ENCODE results near the gene ATP5MC2.
"Not testable (repeated sequence)": the region's sequence is repeated elsewhere in the genome, so short reads cannot be mapped to it uniquely, and the experiment has no call there.

ATP5MC2 gene

GRCh38 chr12:53644133-53644532 lies 31.8 kb downstream of the ATP5MC2 start:
- no peak for DNase-seq

GRCh38 chr12:53643232-53643979 lies 32.5 kb downstream of the ATP5MC2 start:
- no peak for DNase-seq

- DNase-seq = no peak
Measured at GRCh38 chr12:53638057-53638456, 37.8 kb downstream of the ATP5MC2 start.

GRCh38 chr12:53636641-53637040 lies 39.2 kb downstream of the ATP5MC2 start:
- no peak for DNase-seq

- not testable (repeated sequence) for DNase-seq
Measured at GRCh38 chr12:53635708-53636107, 40.2 kb downstream of the ATP5MC2 start.

- no peak for DNase-seq
Measured at GRCh38 chr12:53631721-53632120, 44.2 kb downstream of the ATP5MC2 start.

GRCh38 chr12:53627919-53628318 lies 48.0 kb downstream of the ATP5MC2 start:
- DNase-seq = no peak

- DNase-seq = no peak
Measured at GRCh38 chr12:53626702-53627169, 49.1 kb downstream of the ATP5MC2 start.

- DNase-seq = peak; percentile 99
Measured at GRCh38 chr12:53625946-53626701, 49.8 kb downstream of the ATP5MC2 start, which contains the start of gene ATF7. TSS of gene ATF7 (minus strand) at chr12:53626382. CDS start at chr12:53601000, 25,382 bp downstream.

GRCh38 chr12:53625373-53625945 lies 50.4 kb downstream of the ATP5MC2 start:
- no peak for DNase-seq

- DNase-seq = no peak
Measured at GRCh38 chr12:53624956-53625355, 50.9 kb downstream of the ATP5MC2 start.

- no peak for DNase-seq
Measured at GRCh38 chr12:53624458-53624857, 51.4 kb downstream of the ATP5MC2 start.

GRCh38 chr12:53623548-53624385 lies 52.1 kb downstream of the ATP5MC2 start:
- no peak for DNase-seq

GRCh38 chr12:53622724-53623123 lies 53.2 kb downstream of the ATP5MC2 start:
- no peak for DNase-seq

GRCh38 chr12:53618275-53618674 lies 57.6 kb downstream of the ATP5MC2 start:
- no peak for DNase-seq

- DNase-seq = no peak
Measured at GRCh38 chr12:53617700-53618099, 58.2 kb downstream of the ATP5MC2 start.

GRCh38 chr12:53616950-53617349 lies 58.9 kb downstream of the ATP5MC2 start:
- no peak for DNase-seq
